Thoracic aorta (tissue), 2 donors: Measurements from ENCODE around the gene CDK2. TPM values are rescaled to one million over a fixed set of nuclear protein-coding genes. Genes with fewer than 3 reads are reported as not detected.

Experiments used
- ATAC-seq: fragments of 150-250 bp; one replicate; pipeline ENCODE4 v1.8.0; 2017; ENCODE audit warnings: low read depth; ENCODE audit not compliant: insufficient number of reproducible peaks, low FRiP score
- DNase-seq: peaks from one replicate; pipeline ENCODE4 v3.0.0-alpha.2; 2020; ENCODE audit warnings: low spot score
- H3K27ac ChIP-seq, 2 donors: fragments of 200-600 bp; sonication (generic); 1 replicate in 1 of 2; 2 replicates in 1 of 2; pipeline ENCODE4 v1.5.1; 2016; ENCODE audit warnings: mild to moderate bottlenecking in 2 of 2, moderate library complexity in 2 of 2
- H3K27me3 ChIP-seq: fragments of 200-600 bp; sonication (generic); replicated peaks from 2 replicates; pipeline ENCODE4 v1.6.0; 2016; ENCODE audit warnings: mild to moderate bottlenecking; ENCODE audit not compliant: insufficient read depth
- H3K36me3 ChIP-seq: fragments of 200-600 bp; sonication (generic); one replicate; pipeline ENCODE4 v1.5.1; 2016
- H3K4me1 ChIP-seq, 2 donors: fragments of 200-600 bp; sonication (generic); 1 replicate in 1 of 2; 2 replicates in 1 of 2; pipeline versions ENCODE4 v1.5.1 to v1.6.0; 2016; ENCODE audit warnings: low read depth in 2 of 2, mild to moderate bottlenecking in 1 of 2; ENCODE audit not compliant: control insufficient read depth in 1 of 2
- H3K4me3 ChIP-seq: fragments of 200-600 bp; sonication (generic); 2 replicates; pipeline ENCODE4 v1.5.1; 2016; ENCODE audit warnings: mild to moderate bottlenecking
- H3K9me3 ChIP-seq: fragments of 200-600 bp; sonication (generic); 2 replicates; pipeline ENCODE4 v1.5.1; 2016
- total RNA-seq, 2 donors: library from RNA; depleted of rRNA; stranded (reverse); fragments of >200 nt; gene quantifications; one replicate each; pipeline versions ENCODE4 v1.1.0 to v1.2.3, GENCODE V29; 2016
- TF ChIP-seq, protein P1 (sequence below): fragments of 200-600 bp; sonication (generic); IDR thresholded peaks from one replicate; pipeline ENCODE4 v1.5.1; 2019; ENCODE audit warnings: antibody characterized with exemption

Gene CDK2
- total RNA-seq, 2 donors from 2014 or later: 18.0 to 32.5 TPM

DNA sequence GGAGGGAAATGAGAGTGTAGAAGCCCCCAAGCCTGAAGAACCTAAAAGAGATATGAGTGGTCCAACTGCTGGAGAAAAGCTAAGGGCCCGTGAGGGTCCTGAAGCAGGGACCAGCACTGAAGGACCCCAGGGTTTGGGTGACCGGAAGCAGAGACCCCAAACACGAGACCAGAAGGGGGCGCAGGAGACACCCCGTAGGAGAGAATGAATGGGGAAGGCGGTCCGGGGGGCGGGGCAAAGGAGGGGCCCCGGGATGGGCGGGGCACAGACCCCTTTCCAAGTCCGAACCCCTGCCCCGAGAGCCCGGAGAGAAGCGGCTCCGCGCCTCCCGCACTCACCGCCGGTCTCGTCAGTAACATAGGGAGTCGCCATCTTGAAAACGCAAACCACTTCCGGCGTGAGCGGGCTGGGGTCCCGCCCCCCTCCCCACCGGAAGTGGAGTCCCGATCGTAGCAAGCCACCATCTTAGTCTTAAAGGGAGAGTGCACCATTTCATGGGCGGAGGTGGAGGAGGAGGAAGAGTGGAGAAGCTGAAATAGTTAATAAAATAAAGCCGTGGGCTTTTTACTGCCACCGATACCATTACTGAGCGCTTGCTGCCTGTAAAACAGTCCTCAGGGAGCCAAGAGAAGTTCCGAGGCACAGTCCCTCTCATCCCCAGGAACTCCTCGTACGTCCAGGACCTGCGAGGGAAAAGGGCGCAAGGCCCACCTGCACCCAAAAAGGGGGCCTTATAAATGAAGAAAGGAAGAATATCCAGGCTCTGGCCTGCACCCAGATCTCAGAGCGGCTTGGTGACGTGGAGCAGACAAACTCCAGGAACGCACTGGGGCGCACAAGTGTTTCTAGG is 39.7 kb upstream of the CDK2 start:
- H3K36me3 ChIP-seq: no peaks in the 10 kb centered on the region
- peaks cover 19 to 49% of the 10 kb centered on the region in 2 donors for H3K4me1 ChIP-seq
- peak overlapping the region; percentile 81 for H3K4me3 ChIP-seq
- no peaks in the 10 kb centered on the region for H3K9me3 ChIP-seq
- TF ChIP-seq, protein P1, sequence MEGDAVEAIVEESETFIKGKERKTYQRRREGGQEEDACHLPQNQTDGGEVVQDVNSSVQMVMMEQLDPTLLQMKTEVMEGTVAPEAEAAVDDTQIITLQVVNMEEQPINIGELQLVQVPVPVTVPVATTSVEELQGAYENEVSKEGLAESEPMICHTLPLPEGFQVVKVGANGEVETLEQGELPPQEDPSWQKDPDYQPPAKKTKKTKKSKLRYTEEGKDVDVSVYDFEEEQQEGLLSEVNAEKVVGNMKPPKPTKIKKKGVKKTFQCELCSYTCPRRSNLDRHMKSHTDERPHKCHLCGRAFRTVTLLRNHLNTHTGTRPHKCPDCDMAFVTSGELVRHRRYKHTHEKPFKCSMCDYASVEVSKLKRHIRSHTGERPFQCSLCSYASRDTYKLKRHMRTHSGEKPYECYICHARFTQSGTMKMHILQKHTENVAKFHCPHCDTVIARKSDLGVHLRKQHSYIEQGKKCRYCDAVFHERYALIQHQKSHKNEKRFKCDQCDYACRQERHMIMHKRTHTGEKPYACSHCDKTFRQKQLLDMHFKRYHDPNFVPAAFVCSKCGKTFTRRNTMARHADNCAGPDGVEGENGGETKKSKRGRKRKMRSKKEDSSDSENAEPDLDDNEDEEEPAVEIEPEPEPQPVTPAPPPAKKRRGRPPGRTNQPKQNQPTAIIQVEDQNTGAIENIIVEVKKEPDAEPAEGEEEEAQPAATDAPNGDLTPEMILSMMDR: peak; percentile 72
- ATAC-seq: peak; percentile 81
- DNase-seq: peak; percentile 64
- H3K27ac ChIP-seq: peak overlapping the region; percentile 84 to 93
- no peaks in the 10 kb centered on the region for H3K27me3 ChIP-seq

DNA sequence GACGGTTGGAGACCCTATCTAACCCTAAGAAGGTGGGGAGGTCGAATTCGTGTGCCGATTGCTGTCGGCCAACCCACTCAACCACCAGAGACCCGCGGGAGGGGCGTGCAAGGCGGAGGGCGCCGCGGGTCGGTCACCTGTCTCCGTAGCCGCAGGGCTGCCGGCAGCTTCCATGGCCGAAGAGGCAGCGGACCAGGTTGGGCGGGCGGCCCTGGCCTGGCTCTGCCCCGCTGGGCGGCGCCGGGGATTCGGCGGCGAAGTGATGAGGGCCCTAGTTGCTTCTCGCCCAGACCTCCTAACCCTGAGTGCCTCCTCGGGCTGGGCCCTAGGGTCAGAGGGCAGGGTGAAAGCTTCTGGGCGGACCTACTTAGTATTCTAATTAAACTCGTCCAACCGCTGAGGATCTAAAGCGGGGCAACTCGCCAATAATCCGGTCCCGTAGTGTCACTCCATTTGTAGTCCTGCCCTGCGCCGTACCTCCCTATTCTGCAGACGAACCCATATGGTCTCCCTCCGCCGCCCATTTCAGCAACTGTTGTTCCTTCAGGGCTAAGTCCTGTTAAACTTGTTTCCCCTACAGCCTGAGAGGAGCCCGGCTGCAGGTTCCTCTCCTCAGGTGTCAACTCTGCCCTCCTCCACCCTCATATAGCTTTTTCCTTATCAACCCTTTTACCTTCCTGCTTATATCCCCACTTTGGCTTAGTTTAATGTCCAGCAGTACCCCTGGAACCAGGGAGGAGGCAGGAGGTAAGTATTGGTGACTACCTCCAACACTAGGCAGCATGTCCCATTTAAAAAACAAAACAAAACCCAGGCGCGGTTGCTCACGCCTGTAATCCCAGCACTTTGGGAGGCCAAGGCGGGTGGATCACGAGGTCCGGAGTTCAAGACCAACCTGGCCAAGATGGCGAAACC is 38.8 kb upstream of the CDK2 start, which contains the start of gene PYM1:
Gene PYM1 (minus strand): TSS at position 307 of the 915 bp plus-strand sequence. CDS start 133 bp downstream, at position 174.
- TF ChIP-seq, protein P1: no peak

DNA sequence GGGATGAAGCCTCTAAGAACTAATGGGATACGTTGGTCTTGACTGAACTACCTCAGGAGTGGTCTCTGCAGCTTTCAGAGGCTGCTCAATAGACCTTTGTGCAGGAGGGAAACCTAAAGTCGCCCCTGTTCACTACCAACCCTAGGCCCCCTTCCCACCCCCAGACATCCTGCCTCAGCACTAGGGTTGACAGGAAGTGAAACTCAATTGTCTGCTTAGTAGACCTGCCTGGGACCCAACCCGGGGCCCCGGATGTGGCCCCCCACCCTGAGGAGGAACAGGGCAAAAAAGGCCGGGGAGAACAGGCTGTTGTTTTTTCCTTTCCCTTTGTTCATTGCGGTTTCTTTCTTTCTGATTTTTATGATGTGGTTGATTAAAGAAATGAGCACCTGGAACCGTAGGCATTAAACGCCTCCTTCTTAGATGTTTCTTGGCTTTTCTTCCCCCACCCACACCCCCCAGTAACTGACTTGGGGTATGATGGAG is 37.3 kb upstream of the CDK2 start:
- Histone ChIP-seq H3K4me3 (no peak overlapping the region), H3K4me1 (peaks cover 27 to 59% of the 10 kb centered on the region in 2 donors), H3K9me3 (no peaks in the 10 kb centered on the region), H3K36me3 (no peaks in the 10 kb centered on the region), H3K27ac (peak overlapping the region in 1 of 2 donors; percentile 93), H3K27me3 (no peaks in the 10 kb centered on the region)
- TF ChIP-seq, protein P1: no peak
- DNase-seq (no peak), ATAC-seq (no peak)

More for the DNA sequence above, 38.8 kb upstream of the CDK2 start, which contains the start of gene PYM1:
- H3K9me3 ChIP-seq: no peaks in the 10 kb centered on the region
- peak within 1 kb of the TSS; percentile 81 for H3K4me3 ChIP-seq
- no peaks in the 10 kb centered on the region for H3K27me3 ChIP-seq
- DNase-seq (no peak), ATAC-seq (peak; percentile 23)
- H3K4me1 ChIP-seq: peaks cover 21 to 48% of the 10 kb centered on the region in 2 donors
- no peaks in the 10 kb centered on the region for H3K36me3 ChIP-seq
- H3K27ac ChIP-seq: peak within 1 kb of the TSS; percentile 84 to 93

DNA sequence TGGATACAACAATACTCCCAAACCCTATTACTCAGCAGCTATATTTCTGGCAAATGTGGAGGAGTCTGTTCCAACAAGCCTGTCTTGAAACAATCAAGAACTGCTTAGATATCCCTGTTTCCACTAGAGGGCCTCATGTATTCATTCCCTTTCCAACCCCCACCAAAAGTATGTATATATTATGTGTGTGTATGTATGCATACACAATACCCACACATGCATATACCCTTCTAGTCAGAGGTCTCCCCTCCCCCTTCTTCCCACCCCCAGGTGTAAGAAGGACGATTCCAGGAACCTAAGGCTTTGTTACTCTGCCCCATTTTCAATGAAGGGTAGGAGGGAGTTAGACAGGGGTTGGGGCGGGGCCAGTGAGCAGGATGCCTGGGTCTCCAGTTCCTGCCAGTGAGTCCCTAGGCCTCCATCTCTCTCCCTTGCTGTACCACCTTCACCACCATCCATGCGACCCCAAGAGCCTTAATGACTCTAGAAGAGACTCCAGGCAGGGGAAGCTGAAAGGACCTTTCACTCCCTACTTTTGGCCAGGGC is 35.8 kb upstream of the CDK2 start, which contains the start of gene DGKA:
Gene DGKA (plus strand): TSS at position 392 of the 546 bp plus-strand sequence. CDS start 5,342 bp downstream, outside the sequence.
- no peak for ATAC-seq
- peaks cover 25 to 60% of the 10 kb centered on the region in 2 donors for H3K4me1 ChIP-seq

More for the DNA sequence above, 35.8 kb upstream of the CDK2 start, which contains the start of gene DGKA:
- no peak for DNase-seq
- Histone ChIP-seq H3K4me3 (peak within 1 kb of the TSS; percentile 80), H3K36me3 (no peaks in the 10 kb centered on the region), H3K27me3 (no peaks in the 10 kb centered on the region), H3K9me3 (no peaks in the 10 kb centered on the region), H3K27ac (peak within 1 kb of the TSS; percentile 80 to 92)
- TF ChIP-seq, protein P1: peak; percentile 53
